HEK293 (cell line): ENCODE results near the gene RAD51.

Experiments
- AEBP2 ChIP-seq: fragments of 450-650 bp; formaldehyde crosslinking; IDR thresholded peaks from 2 replicates; pipeline ENCODE4 v1.5.1; 2016; ENCODE audit warnings: missing biosample characterization, missing genetic modification characterization, borderline replicate concordance
- HOXA7 ChIP-seq: sonication (generic); formaldehyde crosslinking; IDR thresholded peaks from 2 replicates; pipeline ENCODE4 v1.8.1; 2022; ENCODE audit warnings: missing genetic modification reagents, borderline replicate concordance
- OVOL3 ChIP-seq: fragments of 450-650 bp; formaldehyde crosslinking; IDR thresholded peaks from 2 replicates; pipeline ENCODE4 v1.5.1; 2016; ENCODE audit warnings: missing biosample characterization, missing genetic modification characterization
- SETDB1 ChIP-seq: IDR thresholded peaks from one replicate; pipeline ENCODE4 v1.6.1; 2017; ENCODE audit warnings: mild to moderate bottlenecking, low read length, moderate library complexity, mixed read lengths; ENCODE audit not compliant: insufficient read length
- SP7 ChIP-seq: fragments of 450-650 bp; formaldehyde crosslinking; IDR thresholded peaks from 2 replicates; pipeline ENCODE4 v1.5.1; 2016; ENCODE audit warnings: missing biosample characterization, missing genetic modification characterization
- ZNF146 ChIP-seq: fragments of 450-650 bp; formaldehyde crosslinking; IDR thresholded peaks from 2 replicates; pipeline ENCODE4 v1.5.1; 2016; ENCODE audit warnings: missing biosample characterization, missing genetic modification characterization
- ZNF416 ChIP-seq: fragments of 450-650 bp; formaldehyde crosslinking; IDR thresholded peaks from 2 replicates; pipeline ENCODE4 v1.5.1; 2016; ENCODE audit warnings: missing biosample characterization, missing genetic modification characterization
- ZNF555 ChIP-seq: fragments of 450-650 bp; formaldehyde crosslinking; conservative IDR thresholded peaks from 2 replicates; pipeline ENCODE4 v1.5.1; 2017; ENCODE audit warnings: missing biosample characterization, mild to moderate bottlenecking, missing genetic modification characterization, inconsistent platforms
- ZNF561 ChIP-seq: fragments of 450-650 bp; IDR thresholded peaks from 2 replicates; pipeline ENCODE4 v1.5.1; 2018; ENCODE audit warnings: missing biosample characterization, missing genetic modification characterization, borderline replicate concordance
- ZNF707 ChIP-seq: fragments of 450-650 bp; formaldehyde crosslinking; IDR thresholded peaks from 2 replicates; pipeline ENCODE4 v1.5.1; 2016; ENCODE audit warnings: missing biosample characterization, missing genetic modification characterization
- TF ChIP-seq, protein P1 (sequence below): fragments of 450-650 bp; formaldehyde crosslinking; IDR thresholded peaks from 2 replicates; pipeline ENCODE4 v1.5.1; 2016; ENCODE audit warnings: missing biosample characterization, missing genetic modification characterization
- TF ChIP-seq, protein P2 (sequence below): fragments of 450-650 bp; formaldehyde crosslinking; IDR thresholded peaks from 2 replicates; pipeline ENCODE4 v1.5.1; 2016; ENCODE audit warnings: missing biosample characterization, missing genetic modification characterization
- TF ChIP-seq, protein P3 (sequence below): fragments of 450-650 bp; formaldehyde crosslinking; IDR thresholded peaks from 2 replicates; pipeline ENCODE4 v1.5.1; 2016; ENCODE audit warnings: missing biosample characterization, missing genetic modification characterization
- TF ChIP-seq, protein P4 (sequence below): fragments of 450-650 bp; formaldehyde crosslinking; IDR thresholded peaks from 2 replicates; pipeline ENCODE4 v1.5.1; 2017; ENCODE audit warnings: missing biosample characterization, missing genetic modification characterization

DNA sequence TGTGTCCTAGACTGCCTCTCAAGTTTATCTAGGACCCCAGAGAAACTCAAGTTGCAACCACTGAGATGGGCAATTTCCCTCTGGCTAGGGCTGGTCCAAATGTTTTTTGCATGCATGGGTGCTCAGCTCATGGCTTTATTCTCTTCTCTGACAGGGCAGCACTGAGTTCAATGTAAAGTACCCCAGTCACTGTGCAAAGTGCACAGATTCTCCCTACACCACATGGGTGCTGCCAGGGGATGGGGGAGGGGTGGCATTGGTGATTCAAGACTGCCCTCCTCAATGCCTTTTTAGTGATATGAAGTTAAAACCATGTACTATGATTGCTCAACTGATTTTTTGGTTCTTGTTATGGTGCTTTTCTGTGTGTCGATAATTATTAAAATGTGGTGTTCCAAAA, 14.8 kb upstream of the RAD51 start:
- TF ChIP-seq SETDB1, result no peak
- TF ChIP-seq, protein P1, sequence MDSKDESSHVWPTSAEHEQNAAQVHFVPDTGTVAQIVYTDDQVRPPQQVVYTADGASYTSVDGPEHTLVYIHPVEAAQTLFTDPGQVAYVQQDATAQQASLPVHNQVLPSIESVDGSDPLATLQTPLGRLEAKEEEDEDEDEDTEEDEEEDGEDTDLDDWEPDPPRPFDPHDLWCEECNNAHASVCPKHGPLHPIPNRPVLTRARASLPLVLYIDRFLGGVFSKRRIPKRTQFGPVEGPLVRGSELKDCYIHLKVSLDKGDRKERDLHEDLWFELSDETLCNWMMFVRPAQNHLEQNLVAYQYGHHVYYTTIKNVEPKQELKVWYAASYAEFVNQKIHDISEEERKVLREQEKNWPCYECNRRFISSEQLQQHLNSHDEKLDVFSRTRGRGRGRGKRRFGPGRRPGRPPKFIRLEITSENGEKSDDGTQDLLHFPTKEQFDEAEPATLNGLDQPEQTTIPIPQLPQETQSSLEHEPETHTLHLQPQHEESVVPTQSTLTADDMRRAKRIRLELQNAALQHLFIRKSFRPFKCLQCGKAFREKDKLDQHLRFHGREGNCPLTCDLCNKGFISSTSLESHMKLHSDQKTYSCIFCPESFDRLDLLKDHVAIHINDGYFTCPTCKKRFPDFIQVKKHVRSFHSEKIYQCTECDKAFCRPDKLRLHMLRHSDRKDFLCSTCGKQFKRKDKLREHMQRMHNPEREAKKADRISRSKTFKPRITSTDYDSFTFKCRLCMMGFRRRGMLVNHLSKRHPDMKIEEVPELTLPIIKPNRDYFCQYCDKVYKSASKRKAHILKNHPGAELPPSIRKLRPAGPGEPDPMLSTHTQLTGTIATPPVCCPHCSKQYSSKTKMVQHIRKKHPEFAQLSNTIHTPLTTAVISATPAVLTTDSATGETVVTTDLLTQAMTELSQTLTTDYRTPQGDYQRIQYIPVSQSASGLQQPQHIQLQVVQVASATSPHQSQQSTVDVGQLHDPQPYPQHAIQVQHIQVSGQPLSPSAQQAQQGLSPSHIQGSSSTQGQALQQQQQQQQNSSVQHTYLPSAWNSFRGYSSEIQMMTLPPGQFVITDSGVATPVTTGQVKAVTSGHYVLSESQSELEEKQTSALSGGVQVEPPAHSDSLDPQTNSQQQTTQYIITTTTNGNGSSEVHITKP (tag by site-specific recombination), result peak; percentile 78
- TF ChIP-seq HOXA7, result no peak
- TF ChIP-seq, protein P2, sequence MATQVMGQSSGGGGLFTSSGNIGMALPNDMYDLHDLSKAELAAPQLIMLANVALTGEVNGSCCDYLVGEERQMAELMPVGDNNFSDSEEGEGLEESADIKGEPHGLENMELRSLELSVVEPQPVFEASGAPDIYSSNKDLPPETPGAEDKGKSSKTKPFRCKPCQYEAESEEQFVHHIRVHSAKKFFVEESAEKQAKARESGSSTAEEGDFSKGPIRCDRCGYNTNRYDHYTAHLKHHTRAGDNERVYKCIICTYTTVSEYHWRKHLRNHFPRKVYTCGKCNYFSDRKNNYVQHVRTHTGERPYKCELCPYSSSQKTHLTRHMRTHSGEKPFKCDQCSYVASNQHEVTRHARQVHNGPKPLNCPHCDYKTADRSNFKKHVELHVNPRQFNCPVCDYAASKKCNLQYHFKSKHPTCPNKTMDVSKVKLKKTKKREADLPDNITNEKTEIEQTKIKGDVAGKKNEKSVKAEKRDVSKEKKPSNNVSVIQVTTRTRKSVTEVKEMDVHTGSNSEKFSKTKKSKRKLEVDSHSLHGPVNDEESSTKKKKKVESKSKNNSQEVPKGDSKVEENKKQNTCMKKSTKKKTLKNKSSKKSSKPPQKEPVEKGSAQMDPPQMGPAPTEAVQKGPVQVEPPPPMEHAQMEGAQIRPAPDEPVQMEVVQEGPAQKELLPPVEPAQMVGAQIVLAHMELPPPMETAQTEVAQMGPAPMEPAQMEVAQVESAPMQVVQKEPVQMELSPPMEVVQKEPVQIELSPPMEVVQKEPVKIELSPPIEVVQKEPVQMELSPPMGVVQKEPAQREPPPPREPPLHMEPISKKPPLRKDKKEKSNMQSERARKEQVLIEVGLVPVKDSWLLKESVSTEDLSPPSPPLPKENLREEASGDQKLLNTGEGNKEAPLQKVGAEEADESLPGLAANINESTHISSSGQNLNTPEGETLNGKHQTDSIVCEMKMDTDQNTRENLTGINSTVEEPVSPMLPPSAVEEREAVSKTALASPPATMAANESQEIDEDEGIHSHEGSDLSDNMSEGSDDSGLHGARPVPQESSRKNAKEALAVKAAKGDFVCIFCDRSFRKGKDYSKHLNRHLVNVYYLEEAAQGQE (tag by site-specific recombination), result no peak
- no peak for TF ChIP-seq AEBP2 (tag by site-specific recombination)
- no peak for TF ChIP-seq ZNF416
- TF ChIP-seq SP7 (tag by site-specific recombination), result no peak
- TF ChIP-seq, protein P3, sequence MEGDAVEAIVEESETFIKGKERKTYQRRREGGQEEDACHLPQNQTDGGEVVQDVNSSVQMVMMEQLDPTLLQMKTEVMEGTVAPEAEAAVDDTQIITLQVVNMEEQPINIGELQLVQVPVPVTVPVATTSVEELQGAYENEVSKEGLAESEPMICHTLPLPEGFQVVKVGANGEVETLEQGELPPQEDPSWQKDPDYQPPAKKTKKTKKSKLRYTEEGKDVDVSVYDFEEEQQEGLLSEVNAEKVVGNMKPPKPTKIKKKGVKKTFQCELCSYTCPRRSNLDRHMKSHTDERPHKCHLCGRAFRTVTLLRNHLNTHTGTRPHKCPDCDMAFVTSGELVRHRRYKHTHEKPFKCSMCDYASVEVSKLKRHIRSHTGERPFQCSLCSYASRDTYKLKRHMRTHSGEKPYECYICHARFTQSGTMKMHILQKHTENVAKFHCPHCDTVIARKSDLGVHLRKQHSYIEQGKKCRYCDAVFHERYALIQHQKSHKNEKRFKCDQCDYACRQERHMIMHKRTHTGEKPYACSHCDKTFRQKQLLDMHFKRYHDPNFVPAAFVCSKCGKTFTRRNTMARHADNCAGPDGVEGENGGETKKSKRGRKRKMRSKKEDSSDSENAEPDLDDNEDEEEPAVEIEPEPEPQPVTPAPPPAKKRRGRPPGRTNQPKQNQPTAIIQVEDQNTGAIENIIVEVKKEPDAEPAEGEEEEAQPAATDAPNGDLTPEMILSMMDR (tag by site-specific recombination), result no peak
- TF ChIP-seq ZNF561 (tag by site-specific recombination), result no peak
- TF ChIP-seq, protein P4, sequence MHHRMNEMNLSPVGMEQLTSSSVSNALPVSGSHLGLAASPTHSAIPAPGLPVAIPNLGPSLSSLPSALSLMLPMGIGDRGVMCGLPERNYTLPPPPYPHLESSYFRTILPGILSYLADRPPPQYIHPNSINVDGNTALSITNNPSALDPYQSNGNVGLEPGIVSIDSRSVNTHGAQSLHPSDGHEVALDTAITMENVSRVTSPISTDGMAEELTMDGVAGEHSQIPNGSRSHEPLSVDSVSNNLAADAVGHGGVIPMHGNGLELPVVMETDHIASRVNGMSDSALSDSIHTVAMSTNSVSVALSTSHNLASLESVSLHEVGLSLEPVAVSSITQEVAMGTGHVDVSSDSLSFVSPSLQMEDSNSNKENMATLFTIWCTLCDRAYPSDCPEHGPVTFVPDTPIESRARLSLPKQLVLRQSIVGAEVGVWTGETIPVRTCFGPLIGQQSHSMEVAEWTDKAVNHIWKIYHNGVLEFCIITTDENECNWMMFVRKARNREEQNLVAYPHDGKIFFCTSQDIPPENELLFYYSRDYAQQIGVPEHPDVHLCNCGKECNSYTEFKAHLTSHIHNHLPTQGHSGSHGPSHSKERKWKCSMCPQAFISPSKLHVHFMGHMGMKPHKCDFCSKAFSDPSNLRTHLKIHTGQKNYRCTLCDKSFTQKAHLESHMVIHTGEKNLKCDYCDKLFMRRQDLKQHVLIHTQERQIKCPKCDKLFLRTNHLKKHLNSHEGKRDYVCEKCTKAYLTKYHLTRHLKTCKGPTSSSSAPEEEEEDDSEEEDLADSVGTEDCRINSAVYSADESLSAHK, result no peak
- no peak for TF ChIP-seq ZNF146 (tag by site-specific recombination)
- no peak for TF ChIP-seq OVOL3 (tag by site-specific recombination)
- no peak for TF ChIP-seq ZNF707 (tag by site-specific recombination)
- no peak for TF ChIP-seq ZNF555 (tag by site-specific recombination)
